Left lung (tissue), 10 donors: ENCODE data around the gene ELF4. TPM values are rescaled to one million over a fixed set of nuclear protein-coding genes. Genes with fewer than 3 reads are reported as not detected.

ENCODE experiments used
- ATAC-seq: fragments of 200-7000 bp; cut with Tn5 transposase; one replicate; pipeline ENCODE4 v1.9.1; 2020; ENCODE audit warnings: moderate library complexity
- DNase-seq, 4 donors: peaks; one replicate each; pipeline ENCODE4 v3.0.0-alpha.2; 2013 to 2020
- H3K27ac ChIP-seq, 2 donors: fragments of 200-600 bp; sonication (generic) in 1 of 2; one replicate each; pipeline versions ENCODE4 v1.5.0 to v1.8.0; 2020 to 2021
- H3K27me3 ChIP-seq, 2 donors: fragments of 200-600 bp; sonication (generic) in 1 of 2; one replicate each; pipeline versions ENCODE4 v1.5.0 to v1.8.0; 2020 to 2021
- H3K36me3 ChIP-seq, 2 donors: fragments of 200-600 bp; sonication (generic) in 1 of 2; one replicate each; pipeline versions ENCODE4 v1.5.0 to v1.8.0; 2020 to 2021
- H3K4me1 ChIP-seq, 2 donors: fragments of 200-600 bp; one replicate each; pipeline ENCODE4 v1.8.0; 2021
- H3K4me3 ChIP-seq, 2 donors: fragments of 200-600 bp; sonication (generic) in 1 of 2; one replicate each; pipeline versions ENCODE4 v1.5.0 to v1.8.0; 2020 to 2021; ENCODE audit warnings: mild to moderate bottlenecking in 1 of 2
- H3K9me3 ChIP-seq, 2 donors: fragments of 200-600 bp; sonication (generic) in 1 of 2; one replicate each; pipeline versions ENCODE4 v1.5.0 to v1.8.0; 2020 to 2021
- CTCF ChIP-seq, 2 donors: fragments of 200-600 bp; sonication (generic) in 1 of 2; IDR thresholded peaks; one replicate each; pipeline versions ENCODE4 v1.5.0 to v1.8.0; 2021; ENCODE audit warnings: antibody characterized with exemption in 2 of 2
- intact Hi-C, 2 donors: fragments of 100-400 bp; cut with DNase I; formaldehyde crosslinking; loops; one replicate each; pipeline versions ENCODE4 v1.11.2 to v1.14.2; 2022
- polyA plus RNA-seq, 6 donors: library from polyadenylated mRNA; unstranded; fragments of 120-200 nt; gene quantifications; one replicate each; pipeline ENCODE4 v1.2.1, GENCODE V29; 2013; ENCODE audit not compliant: insufficient read length in 6 of 6
- total RNA-seq, 2 donors: library from RNA; stranded (reverse); fragmentation: NEBNext Ultra II Directional; extraction: Animal tissue kit (Norgen Biotek cat#: 25700); gene quantifications; one replicate each; pipeline ENCODE4 v1.2.1, GENCODE V29; 2021
- donor health status: DM: no; HTN: yes; CAD: no.
- donor health status: DM: no; HTN: no; CAD: no.

ELF4 gene
- total and polyA plus RNA-seq, 8 donors = 10.1 to 23.9 (median 12.8) TPM

- DNase-seq (no peak), ATAC-seq (no peak)
- Histone ChIP-seq H3K9me3 (no peaks in the 10 kb centered on the region), H3K36me3 (peaks cover 0 to 38% of the 10 kb centered on the region in 2 donors), H3K27ac (no peak overlapping the region), H3K27me3 (no peaks in the 10 kb centered on the region), H3K4me1 (no peaks in the 10 kb centered on the region), H3K4me3 (no peak overlapping the region)
- intact Hi-C loops = no loop called here
- no peak for TF ChIP-seq CTCF (IDR thresholded peaks at IDR 0.05)
Measured at GRCh38 chrX:130147631-130148030, 37.3 kb upstream of the ELF4 start.

- TF ChIP-seq CTCF (IDR thresholded peaks at IDR 0.05) = no peak
- no peaks in the 10 kb centered on the region for H3K4me1 ChIP-seq
- DNase-seq = no peak
- H3K4me3 ChIP-seq = no peak overlapping the region
- no peaks in the 10 kb centered on the region for H3K27me3 ChIP-seq
- no peak for ATAC-seq
- intact Hi-C loops = no loop called here
- peaks cover 0 to 45% of the 10 kb centered on the region in 2 donors for H3K36me3 ChIP-seq
- no peak overlapping the region for H3K27ac ChIP-seq
- no peaks in the 10 kb centered on the region for H3K9me3 ChIP-seq
Measured at GRCh38 chrX:130145123-130145522, 34.8 kb upstream of the ELF4 start.

GRCh38 chrX:130144509-130144908 lies 34.2 kb upstream of the ELF4 start:
- H3K4me1 ChIP-seq = no peaks in the 10 kb centered on the region
- H3K36me3 ChIP-seq = peaks cover 0 to 45% of the 10 kb centered on the region in 2 donors
- H3K27ac ChIP-seq = no peak overlapping the region
- no peak for ATAC-seq
- intact Hi-C loops = no loop called here
- H3K9me3 ChIP-seq = no peaks in the 10 kb centered on the region
- no peak for TF ChIP-seq CTCF (IDR thresholded peaks at IDR 0.05)
- H3K4me3 ChIP-seq = no peak overlapping the region
- H3K27me3 ChIP-seq = no peaks in the 10 kb centered on the region
- no peak for DNase-seq

GRCh38 chrX:130139474-130140201 lies 29.3 kb upstream of the ELF4 start:
- no peaks in the 10 kb centered on the region for H3K27me3 ChIP-seq
- no peak overlapping the region for H3K4me3 ChIP-seq
- ATAC-seq (peak; percentile 79), DNase-seq (no peak)
- H3K36me3 ChIP-seq = peaks cover 0 to 54% of the 10 kb centered on the region in 2 donors
- no peak overlapping the region for H3K27ac ChIP-seq
- intact Hi-C loops = no loop called here
- no peak for TF ChIP-seq CTCF (IDR thresholded peaks at IDR 0.05)
- no peaks in the 10 kb centered on the region for H3K9me3 ChIP-seq
- H3K4me1 ChIP-seq = no peaks in the 10 kb centered on the region

- Histone ChIP-seq H3K4me3 (no peak overlapping the region), H3K27ac (no peak overlapping the region), H3K27me3 (no peaks in the 10 kb centered on the region), H3K4me1 (no peaks in the 10 kb centered on the region), H3K9me3 (no peaks in the 10 kb centered on the region), H3K36me3 (peaks cover 0 to 52% of the 10 kb centered on the region in 2 donors)
- intact Hi-C loops = no loop called here
- no peak for DNase-seq
- ATAC-seq = no peak
- TF ChIP-seq CTCF (IDR thresholded peaks at IDR 0.05) = no peak
Measured at GRCh38 chrX:130136961-130137360, 26.7 kb upstream of the ELF4 start.
